HG02610 (cell line): ENCODE data around the gene NYAP2.

ENCODE experiments used
- ATAC-seq: cut with Tn5 transposase; IDR thresholded peaks from one replicate; pipeline ENCODE4 v1.9.1; 2021; ENCODE audit warnings: mild to moderate bottlenecking, moderate library complexity; ENCODE audit not compliant: unreplicated experiment

Gene NYAP2

DNA sequence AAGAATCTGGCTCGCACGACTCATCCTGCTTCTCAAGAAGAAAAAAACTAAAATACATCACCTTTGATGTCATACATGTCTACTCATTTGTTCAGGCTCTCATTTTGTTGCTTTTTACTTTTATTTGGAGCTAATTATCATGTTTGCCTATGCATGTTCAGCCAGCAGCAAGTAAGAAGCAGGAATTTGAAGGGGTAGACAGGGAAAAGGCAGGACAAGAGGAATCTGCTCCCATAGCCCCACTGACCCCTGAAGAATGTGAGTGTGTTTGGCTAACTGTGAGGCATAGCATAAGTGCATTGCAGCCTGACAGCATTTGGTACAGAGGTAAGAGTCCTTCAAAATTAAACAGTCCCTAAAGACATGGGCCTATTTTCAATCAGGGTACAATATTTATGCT is 72.7 kb downstream of the NYAP2 start:
- no peak for ATAC-seq

DNA sequence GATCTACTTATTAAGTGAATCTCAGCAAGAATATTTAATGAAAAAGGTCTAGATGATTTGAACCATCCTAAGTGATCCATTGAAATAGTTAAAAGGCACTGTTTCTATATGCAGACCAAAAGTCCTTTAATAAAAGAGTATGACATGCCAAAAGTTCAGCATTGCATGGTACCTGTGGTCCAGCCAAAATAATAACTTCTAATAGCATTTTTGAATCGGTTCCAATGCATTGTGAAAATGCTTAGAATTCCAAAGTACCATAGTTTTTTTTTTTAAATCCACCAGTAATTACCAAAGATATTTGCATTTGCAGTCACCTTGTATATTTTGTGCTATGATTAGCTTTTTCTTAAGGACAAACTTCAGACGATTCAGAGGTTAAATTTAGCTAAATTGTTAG is 79.9 kb downstream of the NYAP2 start:
- no peak for ATAC-seq

DNA sequence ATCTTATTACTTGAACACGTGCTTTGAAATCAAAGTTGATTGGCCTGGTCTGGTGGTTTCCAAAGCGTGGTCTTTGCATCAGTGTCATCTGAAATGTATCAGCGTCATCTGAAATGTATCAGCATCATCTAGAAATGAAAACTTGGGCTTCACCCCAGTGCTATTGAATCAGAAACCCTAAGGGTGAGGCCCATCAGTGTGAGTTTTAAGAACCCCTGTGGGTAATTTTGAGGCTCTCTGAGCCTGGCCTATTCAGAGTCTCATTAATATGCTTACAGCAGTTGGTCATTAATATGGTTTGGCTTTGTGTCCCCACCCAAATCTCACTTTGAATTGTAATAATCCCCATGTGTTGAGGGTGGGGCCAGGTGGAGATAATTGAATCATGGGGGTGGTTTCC is 85.2 kb downstream of the NYAP2 start:
- no peak for ATAC-seq

DNA sequence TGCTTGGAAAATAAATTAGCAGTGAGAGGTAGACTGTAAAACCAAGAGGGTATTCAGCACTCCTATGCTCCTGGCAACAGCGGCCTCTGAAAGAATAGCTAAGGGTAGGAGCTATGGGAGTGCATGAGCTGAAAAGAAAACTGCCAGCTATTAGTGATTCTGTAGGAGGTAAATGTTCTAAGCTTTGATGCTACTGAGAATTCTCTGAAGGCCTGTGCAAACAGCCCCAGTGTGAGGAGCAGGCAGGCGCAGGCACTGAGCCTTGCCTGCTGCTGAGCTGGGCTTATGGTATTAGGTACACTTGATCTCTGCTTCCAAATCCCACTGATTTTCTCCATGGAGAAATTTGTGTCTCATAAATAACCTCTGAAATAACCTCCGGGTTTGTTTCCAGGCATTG is 86.7 kb downstream of the NYAP2 start:
- ATAC-seq, result no peak

DNA sequence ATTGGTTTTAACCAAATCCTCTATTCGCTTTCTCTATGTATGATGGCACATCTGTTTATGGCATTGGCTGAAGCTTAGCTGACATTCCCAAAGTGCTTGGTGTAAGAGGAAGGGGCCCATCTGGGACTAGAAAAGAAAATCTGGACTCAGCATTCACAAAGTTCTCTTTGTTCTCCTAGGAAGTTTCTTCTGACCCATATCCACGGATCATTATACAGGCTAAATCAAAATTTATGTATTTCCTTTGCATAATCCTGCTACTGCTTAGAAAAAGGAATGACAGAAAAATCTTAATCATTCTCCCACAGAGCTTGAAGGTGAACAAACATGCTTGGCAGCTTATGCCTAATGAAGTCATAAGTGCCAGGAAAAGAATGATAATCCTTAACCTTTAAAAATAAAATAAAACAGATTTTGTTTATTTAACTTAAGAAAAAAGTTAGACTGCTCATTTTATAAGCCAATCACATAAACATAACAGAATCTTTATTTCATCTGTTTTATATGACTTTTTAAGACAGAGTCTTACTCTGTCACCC is 88.4 kb downstream of the NYAP2 start:
- ATAC-seq, result no peak

DNA sequence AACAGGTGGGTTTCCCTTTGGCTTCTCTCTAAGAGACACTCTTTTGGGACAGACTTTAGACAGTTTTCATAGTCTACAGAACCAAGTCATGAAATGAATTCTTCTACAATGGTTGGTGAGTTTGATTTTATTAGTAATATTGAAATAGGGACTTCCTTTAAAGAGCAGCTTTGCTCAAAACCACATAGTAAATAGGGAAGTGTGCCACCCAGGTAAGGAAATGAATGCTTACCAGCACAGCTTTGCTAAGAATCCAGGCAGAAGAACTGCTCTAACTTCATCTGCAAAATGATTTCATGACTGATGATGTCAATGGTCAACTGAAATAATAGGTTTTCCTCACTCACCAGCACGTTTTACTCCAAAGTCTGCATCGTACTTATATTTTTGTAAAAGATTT is 89.2 kb downstream of the NYAP2 start:
- no peak for ATAC-seq

DNA sequence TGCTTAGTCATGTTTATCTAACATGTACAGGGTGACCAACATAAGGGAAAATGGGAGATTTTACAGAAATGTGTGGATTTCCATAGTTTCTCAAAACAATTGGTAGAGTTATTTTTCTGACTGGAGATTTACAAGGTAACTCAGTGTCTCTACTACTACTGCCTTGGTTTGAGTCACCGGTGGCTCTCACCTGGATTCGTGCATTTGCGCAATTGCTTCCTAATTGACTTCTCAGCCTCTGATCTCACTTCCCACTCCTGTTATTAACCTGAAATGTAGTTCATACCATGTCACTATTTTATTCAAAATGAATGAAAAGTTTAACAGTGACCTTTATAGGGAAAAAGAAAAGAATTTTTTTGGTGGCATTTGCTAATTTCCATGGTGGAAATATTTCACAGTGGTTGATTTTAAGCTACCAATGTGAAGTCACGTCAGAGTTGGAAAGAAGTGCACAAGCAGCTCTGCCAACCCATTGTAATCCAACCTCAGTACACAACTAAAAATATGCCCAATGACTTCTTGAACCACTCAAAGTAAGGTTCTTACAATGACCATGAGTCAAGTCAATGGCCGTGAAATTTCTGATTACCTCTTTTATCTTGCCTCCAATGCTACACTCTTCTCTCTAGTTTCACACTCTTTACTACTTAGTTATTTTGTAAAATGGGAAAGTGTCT is 94.0 kb downstream of the NYAP2 start:
- ATAC-seq, result no peak

DNA sequence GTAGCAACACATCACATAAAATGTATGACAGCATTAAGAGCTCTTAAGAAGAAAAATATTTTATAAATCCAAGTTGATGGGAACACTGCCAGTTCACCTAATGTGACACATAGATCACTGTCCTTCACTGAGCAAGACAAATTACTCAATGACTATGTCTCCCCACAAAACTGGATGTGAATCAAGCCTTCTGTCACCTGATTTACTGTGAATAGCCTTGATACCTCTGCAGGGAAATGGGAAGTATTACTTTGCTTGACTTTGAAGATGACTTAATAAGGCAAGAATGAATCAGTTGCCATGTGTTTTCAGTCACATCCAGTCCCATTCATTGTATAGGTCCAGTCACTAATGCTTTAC is 94.6 kb downstream of the NYAP2 start:
- ATAC-seq, result no peak

DNA sequence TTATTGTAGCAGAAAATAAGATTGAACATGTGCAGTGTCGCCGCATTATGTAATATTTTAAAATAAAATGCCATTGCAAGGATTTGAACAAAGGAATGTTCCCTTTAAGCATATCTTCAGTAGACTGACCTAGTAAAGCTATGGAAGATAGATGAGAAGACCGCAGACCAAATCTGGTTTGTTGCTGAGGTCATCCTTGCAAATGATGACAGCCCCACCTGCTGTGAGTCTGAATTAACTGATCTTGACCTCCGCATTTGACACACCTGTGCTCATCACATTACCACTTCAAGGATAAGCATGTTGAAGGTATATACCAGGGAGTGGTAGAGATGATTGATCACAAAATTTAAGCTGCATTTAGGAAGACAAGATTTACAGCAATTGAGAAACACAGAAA is 96.2 kb downstream of the NYAP2 start:
- ATAC-seq, result no peak

DNA sequence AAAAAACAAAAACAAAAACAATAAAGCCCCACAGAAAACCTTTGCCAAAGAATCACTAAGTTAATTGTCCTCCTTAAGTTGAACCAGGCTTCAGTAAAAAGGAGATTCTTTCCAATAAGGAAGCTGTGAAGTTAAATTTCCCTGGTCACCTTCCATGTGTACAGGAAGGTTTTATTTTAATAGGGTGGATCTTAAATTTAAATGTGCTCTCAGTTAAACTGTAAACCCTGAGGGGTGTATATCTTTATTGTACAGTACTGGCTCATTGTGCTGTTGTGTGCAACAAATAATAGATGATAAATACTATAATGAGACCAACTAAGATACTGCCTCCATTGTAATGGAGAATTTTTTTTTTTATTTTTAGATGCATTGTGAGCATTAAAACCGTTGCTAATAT is 97.1 kb downstream of the NYAP2 start:
- no peak for ATAC-seq

DNA sequence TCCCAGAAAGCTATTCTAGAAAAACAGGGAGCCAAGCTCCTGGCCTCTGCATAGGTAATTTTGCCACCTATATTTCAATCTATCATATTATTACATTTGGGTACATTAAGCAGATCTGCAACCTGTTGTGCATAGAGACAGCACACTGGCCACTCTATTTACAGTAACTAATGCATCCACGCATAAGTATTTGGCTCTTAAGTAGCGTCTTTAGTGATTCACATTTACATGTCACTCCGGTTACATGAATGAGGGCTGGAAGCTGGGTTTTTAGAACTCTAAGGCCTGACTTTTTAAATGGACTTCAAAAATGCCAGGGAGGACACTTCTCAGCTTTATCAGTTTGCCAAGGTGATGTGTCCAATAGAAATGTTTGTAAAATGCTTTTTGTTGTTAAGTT is 97.7 kb downstream of the NYAP2 start:
- ATAC-seq, result no peak

DNA sequence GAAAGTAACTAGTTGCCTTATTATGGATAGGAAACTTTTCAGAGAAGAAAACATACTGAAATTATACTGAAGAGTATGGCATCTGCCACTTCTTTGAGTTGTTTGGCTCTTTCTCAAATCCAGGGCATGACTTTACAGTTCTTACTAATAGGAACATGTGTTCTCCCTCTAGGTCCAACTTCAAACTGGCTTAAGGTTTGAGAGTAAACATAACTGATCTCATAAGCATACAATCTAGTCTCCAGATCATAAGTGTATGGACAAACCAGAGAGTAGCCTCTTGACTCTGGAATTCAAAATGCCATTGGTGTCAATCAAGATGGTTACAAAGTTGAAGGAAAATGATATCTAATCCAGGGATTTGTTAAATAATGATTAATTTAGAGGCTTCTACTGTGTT is 101.5 kb downstream of the NYAP2 start:
- ATAC-seq, result no peak

DNA sequence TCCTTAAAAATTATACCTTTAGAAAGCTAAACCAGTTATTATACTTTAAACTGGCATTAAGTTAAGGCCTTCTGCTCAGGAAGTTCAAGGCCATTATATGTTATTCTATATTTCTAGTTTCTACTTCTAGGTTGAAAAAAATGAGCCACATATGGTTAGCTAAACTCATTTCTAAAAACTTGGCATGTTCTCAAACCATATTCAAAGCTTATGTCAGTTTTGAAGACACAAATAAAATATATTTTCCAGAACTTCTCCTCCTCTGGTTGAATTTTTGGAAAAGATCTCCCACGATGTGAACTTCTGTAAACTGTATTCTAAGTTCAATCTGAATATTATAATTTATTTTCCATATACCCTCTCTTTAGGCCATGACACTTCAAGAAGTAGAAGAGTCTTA is 103.5 kb downstream of the NYAP2 start:
- no peak for ATAC-seq

DNA sequence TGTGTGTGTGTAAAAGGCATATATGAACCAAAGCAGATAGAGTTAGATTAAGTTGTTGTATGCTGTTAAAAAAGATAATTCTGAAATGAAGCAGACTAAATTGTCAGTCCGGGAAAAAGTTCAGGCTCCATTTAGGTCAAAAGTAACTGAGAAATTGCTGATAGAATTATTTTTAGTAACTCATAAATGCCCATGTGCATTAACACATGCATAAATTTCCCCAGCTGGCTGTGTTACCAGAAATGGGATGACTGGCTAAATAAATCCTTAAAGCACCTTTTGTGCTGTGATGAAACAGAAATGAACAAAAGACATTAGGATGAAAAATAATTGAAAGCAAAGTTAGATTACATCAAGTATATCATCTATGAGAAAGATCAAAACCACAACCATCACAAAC is 111.3 kb downstream of the NYAP2 start:
- no peak for ATAC-seq

DNA sequence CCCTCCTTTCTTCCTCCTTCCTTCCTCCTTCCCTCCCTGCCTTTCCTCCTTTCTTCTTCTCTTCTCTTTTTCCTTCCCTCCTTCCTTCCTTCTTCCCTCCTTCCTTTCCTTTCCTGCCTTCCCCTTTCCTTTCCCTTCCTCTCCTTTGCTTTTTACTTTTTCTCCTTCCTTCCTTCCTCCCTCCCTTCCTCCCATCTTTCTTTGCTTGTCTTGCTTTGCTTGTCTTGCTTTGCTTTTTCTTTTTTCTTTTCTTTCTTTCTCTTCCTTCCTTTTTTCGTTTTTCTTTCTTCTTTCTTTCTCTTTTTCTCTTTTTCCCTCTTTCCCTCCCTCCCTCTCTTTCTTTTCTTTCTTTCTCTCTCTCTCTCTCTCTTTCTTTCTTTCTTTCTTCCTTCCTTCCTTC is 113.0 kb downstream of the NYAP2 start:
- ATAC-seq, result no peak

DNA sequence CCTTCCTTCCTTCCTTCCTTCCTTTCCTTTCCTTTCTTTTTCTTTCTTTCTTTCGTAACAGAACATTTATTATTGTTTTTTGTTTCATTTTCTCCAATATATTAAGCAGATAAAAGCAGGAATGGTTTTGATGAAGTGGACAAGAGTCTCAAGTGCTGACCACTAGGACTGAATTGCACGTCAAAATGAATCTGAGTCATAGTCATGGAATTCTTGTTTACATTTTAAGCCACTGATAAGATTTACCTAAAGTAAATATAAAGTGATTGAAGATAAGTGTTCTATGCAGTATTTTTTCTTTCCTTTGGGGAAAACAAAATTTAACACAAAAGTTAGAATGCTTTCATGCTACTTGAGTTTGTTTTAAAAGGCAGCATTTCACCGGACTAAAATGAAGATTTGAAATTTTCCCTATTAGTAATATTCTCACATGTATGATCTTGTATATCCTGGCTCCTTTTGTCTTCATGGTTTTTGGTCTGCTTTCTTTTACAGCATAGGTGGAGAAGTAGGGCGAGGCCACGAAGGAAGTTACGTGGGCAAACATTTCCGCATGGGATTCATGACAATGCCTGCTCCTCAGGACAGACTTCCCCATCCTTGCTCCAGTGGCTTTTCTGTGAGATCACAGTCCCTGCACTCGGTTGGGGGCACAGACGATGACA is 113.5 kb downstream of the NYAP2 start:
- ATAC-seq, result no peak

DNA sequence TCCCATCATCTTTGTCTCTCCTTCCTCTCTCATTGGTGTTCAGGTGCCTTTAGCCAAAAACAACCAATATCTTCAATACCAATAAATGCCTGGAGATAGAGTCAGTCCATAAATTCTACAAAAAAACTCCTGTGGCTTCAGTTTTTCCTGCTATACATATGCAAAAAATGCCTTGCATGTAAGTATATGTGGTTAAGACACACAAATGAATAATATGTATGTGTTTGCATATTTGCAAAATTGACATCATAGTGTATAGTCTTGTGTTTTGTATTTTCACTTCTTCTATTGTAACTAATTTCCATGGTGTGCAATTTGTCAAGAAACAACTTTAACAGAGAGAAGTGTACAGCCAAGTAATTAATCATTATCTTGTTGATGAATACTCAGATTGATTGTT is 115.5 kb downstream of the NYAP2 start:
- no peak for ATAC-seq

DNA sequence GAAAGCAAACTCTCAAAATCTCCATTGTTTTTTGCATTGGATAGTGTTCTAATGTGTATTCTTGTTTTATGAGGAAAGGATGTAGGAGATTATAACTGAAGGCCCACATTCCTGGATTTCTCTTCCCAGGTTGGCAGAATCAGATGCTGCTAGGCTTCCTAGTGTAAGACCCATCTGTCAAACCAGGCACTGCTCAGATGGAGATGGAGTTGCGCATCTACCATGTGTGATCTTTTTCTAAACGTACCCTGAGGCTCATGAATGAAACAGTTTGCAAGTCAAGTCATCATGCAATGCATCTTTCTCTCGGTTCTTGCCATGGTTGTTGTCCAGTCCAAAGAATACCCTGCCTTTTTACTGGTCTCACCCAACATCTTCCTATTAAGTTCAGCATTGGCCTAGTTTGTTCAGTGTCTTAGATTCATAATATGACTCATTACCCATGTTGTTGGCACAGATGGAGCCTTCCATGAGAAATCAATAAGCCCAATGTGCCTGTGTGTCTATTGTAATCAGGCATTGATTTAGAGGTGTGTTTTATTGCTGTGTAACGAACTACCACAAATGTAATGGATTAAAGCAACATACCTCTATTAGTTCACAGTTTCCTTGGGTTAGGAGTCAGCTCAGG is 127.4 kb downstream of the NYAP2 start:
- no peak for ATAC-seq

DNA sequence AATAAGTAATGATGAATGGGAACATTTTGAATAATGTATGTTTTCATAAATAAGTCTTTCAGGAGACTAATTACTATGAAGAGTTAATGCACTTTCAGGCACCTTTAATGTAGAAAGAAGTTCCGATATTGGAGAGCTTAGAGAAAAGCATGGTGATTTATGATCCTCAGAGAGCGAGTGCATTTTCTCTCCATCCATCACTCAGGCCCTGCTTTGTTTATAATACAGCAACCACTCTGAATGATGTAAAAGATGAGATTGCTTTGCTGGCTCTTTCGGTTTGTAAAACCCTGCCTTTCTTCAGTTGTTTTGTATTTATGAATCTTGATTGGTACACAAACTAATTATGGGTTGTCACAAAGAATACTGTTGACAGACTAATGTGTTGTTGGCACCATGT is 132.0 kb downstream of the NYAP2 start:
- no peak for ATAC-seq

DNA sequence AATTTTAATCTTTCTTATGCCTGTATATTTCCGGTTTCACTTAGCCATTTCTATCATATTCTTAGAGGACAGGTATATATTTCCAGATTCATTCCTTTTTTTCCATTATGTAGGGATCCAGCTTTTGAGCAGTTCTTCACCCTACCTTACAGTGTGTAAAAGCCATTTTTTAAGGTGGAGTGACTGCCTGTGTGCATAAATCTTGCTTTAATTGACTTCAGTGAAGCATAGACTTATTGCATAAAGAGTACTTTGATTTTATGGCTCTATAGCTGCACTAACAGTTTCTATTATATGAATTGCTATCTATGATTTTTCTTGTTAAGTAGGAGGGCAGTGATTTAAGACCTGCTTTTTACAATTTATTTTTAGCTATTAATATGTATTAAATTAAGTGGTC is 132.6 kb downstream of the NYAP2 start:
- ATAC-seq, result no peak

DNA sequence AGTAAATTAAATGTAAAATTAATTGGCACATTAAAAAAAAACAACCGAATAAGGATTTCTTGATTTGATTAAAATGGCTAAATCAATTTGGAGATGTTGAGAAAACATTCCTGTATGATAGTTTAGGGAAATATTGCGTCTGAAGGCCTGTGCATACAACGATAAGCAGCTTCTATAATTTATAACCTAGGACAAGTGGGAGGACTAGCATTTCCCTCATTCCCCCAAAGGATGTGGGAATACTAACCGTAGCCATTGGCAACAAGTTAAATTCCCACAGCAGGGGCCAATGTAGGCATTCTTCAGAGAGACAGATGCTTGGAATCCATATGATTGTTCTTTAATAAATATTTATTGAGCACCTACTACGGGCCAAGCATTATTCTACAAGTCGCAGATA is 134.5 kb downstream of the NYAP2 start:
- ATAC-seq, result no peak

DNA sequence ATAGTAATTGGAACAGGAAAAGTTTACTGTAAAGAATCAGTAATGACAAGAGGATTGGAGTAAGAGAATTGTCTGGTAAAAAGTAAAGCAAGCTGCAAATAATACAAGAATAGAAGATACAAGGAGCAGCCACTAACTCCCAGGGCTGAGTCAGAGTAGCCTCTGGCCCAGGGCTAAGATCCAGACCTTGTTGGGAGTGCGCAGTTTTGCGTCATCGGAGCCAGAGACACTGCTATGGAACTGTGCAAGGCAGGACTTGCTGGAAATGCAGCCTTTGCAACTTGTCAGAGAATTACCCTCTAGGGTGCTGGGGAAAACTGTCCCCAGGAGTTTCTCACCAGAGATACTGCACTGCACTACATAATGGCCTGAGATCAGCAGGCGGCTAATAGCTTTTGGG is 135.2 kb downstream of the NYAP2 start:
- no peak for ATAC-seq
